HCT116 (cell line): ENCODE results near the gene SERPINH1.

Source experiments
- POLR2AphosphoS5 ChIP-seq: IDR thresholded peaks from 2 replicates; pipeline ENCODE4 v1.6.1; 2011; ENCODE audit warnings: mild to moderate bottlenecking, low read depth, low read length, moderate library complexity
- TF ChIP-seq, protein P1 (sequence below), 3 experiments: fragments of 200-600 bp in 1 of 3; sonication (generic) in 1 of 3; IDR thresholded peaks in 2 of 3; conservative IDR thresholded peaks in 1 of 3; 2 replicates each; pipeline ENCODE4 v1.5.1; 2012 to 2017; ENCODE audit warnings: low read depth in 2 of 3, low read length in 2 of 3, antibody characterized with exemption in 1 of 3, borderline replicate concordance in 1 of 3, control low read depth in 1 of 3, mild to moderate bottlenecking in 1 of 3, mixed read lengths in 1 of 3, mixed run types in 1 of 3, moderate library complexity in 1 of 3; ENCODE audit not compliant: insufficient read depth in 1 of 3

DNA sequence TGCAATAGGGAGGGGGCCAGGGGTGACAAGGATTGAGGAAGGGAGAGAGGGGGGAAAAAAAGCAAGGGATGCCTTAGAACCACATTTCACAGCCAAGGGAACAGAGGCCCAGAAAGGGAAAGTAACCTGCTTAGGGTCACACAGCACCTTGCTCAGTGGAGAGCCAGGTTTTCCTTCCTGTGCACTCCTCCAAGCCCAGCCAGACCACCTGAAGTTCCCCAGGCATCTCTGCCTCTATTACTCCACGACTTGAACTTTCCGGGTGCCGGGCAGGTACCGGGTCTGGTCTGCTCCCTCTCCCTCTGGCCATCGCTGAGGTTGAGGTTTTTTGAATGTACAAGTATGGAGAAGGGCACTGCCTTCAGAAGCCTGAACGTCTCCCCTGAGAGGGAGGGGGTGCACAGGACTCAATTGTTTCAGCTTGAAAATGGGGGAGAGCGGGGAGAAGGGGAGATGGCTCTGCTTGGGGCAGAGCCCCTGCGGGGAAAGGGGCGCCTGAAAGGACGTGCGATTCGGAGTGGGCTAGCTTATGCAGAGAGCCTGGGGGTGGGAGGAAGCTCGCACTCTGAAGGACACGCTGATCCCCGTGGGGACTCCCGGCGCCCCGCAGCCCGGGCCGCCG, 516 bp upstream of the SERPINH1 start:
- TF ChIP-seq, protein P1, sequence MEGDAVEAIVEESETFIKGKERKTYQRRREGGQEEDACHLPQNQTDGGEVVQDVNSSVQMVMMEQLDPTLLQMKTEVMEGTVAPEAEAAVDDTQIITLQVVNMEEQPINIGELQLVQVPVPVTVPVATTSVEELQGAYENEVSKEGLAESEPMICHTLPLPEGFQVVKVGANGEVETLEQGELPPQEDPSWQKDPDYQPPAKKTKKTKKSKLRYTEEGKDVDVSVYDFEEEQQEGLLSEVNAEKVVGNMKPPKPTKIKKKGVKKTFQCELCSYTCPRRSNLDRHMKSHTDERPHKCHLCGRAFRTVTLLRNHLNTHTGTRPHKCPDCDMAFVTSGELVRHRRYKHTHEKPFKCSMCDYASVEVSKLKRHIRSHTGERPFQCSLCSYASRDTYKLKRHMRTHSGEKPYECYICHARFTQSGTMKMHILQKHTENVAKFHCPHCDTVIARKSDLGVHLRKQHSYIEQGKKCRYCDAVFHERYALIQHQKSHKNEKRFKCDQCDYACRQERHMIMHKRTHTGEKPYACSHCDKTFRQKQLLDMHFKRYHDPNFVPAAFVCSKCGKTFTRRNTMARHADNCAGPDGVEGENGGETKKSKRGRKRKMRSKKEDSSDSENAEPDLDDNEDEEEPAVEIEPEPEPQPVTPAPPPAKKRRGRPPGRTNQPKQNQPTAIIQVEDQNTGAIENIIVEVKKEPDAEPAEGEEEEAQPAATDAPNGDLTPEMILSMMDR (IDR thresholded peaks at IDR 0.05 in 2 of 3, conservative IDR thresholded peaks at IDR 0.05 in 1 of 3; ENCODE audit: borderline replicate concordance in 1 of 3, insufficient read depth in 1 of 3, low read depth in 2 of 3, low read length in 2 of 3) = no peak
- no peak; the same call in 1 of the 2 replicates for TF ChIP-seq POLR2AphosphoS5
